HK-2 (cell line): Measurements from ENCODE around the gene VEPH1.
A peak's percentile ranks its signal among the peaks of the same experiment; 100 is the strongest.

Experiments used
- DNase-seq: peaks from one replicate; pipeline ENCODE4 v3.0.0-alpha.2; 2018; ENCODE audit not compliant: unreplicated experiment

The VEPH1 gene

DNA sequence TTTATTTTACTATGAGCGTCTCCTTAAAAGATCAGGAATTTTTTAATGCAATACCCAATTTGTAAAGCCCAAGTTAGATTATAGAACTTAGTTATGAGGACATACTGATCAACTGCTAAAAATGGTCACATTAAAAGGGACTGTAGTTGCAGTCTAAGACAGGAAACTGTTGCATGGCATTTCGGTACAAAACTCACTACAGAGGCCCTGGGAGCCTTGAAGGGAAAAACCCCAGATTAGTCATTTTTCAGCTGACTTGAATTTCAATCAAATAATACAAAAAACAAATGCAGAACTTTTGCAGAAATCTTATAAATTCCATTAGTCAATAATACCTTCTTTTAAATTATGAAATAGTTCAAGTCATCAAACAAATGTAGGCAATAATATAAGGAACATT, 73.5 kb downstream of the VEPH1 start:
- DNase-seq, result no peak

DNA sequence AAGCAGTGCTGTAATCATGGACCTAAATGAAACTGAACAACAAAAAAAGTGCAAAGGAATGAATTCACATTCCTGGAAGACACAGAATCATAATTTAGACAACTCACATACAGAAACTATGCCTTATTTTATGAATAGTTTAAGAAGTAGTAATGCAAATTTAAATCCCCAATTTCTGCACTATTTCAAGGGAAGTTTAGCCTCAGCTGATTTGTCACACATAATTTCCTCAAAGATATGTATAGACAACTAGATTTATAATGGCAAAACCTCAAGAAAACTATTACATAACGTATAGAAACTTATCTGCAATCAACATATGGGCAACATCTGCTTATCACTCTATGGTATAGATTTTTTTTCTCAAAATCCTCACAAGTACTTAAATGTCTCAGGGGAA, 74.4 kb downstream of the VEPH1 start:
- DNase-seq, result no peak

DNA sequence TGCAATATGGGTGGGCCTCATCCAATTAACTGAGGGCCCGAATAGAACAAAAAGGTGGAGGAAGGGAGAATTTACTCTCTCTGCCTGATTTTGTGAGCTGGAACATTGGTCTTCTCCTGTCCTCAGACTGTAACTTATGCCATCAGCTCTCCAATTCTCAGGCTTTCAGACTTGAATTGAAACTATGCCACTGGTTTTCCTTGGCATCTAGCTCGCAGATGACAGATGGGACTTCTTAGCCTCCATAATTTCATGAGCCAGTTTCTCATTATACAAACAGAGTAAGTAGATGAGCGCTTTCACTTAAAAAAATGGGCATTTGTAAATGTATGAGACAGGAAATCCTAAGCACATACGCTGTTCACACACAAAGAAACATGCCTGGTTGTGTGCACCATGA, 75.3 kb downstream of the VEPH1 start:
- no peak for DNase-seq

DNA sequence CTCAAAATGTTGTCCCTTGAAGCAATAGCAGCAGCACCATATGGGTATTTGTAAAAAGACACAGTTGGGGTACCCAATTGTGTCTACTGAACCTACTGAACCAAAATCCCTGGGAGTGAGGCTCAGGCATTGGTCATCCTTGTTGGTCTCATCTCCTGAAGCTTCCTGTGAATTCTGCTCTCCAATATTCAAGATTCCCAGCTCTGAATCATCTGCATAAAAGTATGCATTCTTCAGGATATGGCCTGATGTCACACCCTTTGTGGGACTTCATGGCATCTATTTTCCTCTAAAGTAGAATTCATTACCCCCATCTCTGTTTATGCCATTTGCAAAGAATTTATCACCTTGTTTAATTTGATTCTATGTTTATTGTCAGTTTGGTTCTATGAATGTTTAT, 79.9 kb downstream of the VEPH1 start:
- DNase-seq, result no peak

DNA sequence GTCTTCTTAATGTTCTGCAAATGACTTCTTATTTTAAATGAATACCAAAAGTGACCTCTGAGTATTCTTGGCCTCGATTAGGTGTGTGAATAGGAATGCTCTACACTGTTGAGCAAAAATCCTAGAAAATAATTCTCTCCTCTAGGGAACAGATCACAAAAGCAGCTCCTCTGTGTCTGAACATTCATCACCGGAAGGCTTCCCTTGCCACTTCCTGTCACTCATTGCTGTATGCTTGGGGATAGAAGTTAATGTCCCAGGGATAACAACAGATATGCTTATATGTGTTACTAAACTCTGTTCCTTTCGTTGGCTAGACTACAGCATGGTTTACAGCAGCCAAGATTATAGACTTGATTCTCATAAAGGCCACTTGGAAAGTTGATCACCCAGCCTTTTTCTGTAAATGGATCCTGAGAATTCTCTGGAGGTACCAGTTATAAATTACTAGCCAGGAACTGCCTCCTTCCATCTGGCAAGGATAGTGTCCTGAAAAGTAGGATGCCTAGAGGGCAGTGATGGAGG, 82.5 kb downstream of the VEPH1 start:
- no peak for DNase-seq

DNA sequence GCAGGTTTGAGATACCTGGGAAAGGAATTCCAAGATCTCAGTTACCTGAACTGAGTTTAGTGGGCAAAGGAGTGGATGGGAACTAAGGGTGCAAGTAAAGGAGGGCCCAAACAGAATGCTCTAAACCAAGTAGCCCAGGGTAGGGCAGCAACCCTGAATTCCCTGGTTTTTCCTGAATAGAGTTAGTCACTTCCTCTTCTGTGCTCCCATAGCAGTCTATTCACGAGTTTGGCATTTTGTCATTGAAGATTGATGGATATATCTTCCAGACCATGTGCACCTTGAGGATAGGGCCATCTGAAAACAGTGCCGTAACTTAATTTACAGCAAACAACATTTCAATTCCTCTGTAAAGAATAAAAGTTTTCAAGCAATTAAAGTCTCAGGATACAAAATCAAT, 85.1 kb downstream of the VEPH1 start:
- DNase-seq, result no peak

DNA sequence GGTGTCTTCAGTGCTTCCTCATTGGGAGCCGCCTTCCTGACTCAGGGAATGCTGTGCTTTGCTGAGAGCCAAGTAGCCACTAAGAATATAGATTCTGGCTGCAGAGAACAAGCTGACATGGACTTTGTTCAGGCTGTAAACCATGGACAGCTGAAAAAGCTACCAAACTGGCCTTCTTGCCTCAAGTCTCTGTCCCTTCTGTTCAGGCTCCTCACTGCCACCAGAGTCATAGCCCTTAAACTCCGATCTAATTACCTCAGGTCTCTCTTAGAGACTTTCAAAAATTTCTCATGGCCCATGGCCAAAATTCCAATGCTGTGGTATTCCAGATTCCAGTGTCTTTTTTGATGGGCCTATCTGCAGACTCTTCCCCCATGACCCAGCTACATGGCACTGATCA, 86.0 kb downstream of the VEPH1 start:
- no peak for DNase-seq

DNA sequence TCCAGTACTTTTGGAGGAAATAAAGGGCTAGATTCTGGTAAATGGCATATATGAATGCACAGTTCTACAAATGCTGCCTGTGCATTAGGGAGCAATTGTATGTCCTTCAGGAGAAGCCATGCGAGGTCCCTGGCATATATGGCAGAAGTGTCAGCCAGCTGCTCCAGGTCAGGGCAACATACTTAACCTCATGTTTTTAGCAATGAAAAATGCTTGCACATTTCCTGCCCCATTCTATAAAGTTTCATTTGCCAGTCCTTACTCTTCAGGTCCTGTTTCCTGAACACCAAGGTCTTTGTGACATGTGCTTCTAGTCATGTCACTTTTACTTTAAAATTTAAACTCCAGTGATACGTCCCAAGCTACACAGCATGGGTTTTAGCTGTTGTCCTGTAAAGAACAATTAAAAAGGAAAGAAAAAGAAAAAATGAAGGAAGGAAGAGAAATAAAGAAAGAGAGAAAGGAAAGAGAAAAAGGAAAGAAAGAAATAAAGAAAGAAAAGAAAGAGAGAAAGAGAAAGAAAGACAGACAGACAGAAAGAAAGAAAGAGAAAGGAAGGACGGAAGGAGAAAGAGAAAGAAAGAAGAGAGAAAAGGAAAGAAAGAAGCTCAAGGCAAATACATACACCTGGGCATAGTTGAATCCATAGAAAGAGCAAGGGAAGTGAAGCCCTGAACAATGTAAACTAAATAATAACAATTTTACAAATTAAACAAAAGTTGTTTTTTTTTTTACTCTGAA, 86.7 kb downstream of the VEPH1 start:
- DNase-seq, result no peak

DNA sequence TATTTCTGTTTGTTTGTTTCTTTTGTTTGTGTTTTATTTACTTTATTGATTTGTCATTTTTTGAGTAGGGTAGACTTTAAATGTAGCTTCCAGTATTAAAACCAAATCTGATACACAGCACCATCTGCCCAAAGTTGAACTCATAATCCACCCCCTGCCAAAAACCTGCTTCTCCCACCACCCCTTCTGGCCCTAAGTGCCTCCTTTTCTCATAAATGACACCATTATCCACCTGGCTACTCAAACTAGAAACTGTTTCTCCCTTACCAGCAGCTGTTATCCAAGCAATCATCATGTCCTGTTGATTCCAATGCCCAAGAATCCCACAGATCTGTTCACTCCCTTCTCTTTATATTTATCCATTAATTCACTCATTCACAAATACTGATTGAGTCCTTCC, 88.4 kb downstream of the VEPH1 start:
- no peak for DNase-seq

DNA sequence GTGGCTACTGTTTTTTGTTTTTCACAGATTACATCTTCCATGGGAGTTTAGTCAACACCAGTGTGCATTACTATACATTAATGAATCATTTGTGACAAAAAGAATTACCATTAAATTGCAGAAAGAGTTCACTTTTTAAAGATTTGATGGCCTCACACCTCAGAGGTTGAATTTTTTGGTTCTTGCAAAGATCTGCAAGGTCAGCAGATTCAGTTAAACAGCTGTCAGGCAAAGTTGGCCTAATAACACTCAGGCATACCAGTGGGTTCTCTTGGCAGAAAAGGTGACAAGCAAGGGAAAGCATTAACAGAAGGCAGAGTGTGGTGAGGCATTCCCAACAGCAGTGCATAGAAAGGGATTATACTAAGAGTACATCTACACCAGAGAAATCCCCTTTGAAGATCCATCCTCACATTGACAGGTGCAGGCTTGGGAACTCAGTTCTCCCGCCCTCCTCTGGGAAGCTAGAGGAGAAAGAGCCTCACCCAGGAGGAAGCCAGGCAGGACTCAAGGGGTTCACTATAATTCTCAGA, 90.8 kb downstream of the VEPH1 start:
- DNase-seq, result no peak

DNA sequence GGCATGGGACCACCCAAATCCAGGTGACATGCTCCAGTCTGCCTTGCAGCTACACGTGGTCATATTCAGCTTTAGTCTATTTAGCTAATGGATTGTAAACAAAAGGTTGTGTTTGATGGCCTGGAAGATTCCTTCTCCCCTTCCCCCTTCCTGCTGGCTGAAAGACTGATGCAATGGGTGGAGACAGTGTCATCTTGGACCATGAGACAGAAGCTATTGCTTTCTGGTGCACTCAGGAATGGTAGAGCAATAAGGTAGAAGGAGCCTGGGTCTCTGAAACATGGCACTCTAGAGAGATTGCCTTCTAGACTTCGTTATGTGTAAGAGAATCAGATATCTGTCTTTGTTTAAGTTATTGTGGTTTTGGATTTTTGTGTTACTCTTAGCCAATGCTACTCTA, 92.3 kb downstream of the VEPH1 start:
- no peak for DNase-seq

DNA sequence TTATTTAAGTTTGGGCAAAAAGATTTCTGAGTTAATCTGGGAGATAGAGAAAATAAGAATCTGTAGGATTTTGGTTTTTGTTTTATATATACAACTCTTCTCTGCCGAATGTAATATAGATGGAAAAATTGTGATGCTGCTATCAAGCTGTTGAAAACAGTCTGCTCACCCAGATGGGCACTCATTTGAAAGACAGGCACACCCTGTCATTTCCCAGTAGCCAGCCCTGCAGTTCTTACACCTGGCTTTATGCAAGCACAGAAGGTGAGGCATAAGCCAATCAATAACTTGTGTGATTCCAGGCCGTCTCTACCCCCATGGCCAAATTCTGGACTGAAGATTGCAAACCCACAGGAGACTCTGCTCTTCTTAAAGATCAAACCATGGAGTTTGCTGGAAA, 93.7 kb downstream of the VEPH1 start:
- DNase-seq, result no peak

DNA sequence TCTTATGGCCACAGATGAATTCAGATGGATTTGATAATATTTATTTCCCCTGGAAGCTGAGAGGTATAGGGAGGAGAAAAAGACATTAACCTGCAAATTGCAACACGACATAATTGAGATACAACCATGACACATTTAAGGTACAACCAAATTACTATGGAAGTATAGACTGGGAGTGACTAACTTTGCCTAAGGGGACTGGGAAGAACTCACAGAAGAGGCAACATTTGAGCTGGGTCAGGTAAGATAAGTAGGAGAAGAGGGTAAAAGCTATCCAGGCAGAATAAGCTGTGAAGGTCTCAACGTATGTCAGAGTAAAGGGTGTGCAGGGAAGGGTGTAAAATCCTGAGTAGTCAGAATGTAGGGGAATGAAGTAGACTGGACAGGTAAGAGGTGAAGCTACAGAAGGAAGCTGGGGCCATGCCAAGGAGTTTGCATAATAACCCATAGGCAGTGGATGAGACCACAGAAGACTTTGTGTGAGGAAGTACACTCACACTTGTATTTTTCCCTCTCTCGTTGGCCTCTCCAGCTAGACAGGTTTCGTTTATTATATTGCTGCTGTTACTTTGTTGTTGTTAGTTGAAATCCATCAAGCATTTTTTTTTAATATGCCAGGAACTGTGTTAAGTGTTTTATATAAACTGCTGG, 94.6 kb downstream of the VEPH1 start:
- no peak for DNase-seq

DNA sequence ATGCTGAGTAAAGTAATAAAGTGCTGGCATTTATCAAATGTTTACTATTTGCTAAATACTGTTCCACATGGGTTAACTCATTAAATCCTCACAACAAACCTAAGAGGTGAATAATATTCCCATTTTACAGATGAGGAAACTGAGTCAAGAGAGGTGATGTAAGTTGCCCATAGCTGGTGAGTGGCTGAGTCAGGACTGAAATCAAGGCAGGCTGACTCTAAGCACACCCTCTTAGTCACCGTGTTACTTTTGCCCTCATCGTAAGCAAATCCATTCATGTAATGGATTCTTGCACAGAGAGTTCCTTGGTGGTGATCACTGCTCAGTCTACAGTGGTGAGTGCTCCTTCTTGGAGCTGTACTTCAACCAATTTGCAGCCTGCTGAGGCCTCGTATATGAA, 95.4 kb downstream of the VEPH1 start:
- DNase-seq, result no peak

DNA sequence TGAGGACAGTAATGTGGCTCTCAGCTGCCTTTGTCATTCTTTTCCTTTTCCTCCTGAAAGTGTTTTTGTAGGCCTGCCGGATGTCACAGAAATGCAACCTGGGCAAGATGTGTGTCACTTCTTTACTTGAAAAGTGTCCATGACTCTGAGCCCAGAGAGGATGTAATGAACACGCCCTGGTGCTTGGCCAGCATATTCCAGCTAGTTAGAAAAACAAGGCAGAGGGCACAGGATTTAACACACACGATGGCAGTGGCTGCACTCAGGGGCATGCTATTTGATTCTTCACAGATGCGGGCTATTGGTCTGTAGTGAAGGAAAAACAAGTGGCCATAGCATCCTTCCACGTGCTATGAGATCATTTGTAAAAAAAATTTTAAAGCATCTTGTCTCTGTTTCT, 96.8 kb downstream of the VEPH1 start:
- DNase-seq, result no peak

DNA sequence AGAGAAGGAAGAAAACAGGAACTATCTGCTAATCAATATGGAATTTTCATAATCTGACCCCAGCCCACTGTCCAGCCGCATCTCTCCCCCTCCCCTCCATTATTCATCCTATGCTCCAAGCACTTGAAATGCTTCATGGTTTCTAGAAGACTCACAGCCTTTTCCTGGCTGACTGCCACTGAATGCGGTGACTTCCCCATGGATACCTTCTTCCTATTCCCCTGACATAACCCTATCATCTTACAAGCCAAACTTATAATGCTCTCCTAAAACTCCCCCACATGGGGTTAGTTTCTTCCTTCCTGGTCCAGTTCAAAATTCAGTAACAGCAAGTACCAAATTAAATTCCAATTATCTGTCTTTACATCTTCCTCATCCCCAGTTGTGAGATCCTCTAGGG, 97.8 kb downstream of the VEPH1 start:
- DNase-seq, result peak; percentile 17

DNA sequence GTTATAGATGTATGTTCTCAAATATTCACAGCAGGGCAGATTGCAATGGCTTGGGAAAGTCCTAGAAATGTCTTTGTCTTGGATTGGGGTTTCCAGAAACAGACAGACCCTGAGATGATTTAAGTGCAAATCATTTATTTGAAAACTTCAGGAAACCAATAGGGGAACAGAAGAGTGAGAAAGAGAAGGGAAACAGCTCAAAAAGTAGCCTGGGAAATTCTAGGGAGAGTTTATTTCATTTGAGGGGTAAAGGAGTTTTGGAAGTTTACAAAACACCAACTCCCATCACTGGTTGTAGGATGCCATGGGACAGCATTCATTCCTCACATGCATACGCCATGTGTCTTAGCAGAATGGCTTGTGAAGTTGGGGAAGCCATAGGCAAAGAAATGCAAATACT, 98.8 kb downstream of the VEPH1 start:
- no peak for DNase-seq

DNA sequence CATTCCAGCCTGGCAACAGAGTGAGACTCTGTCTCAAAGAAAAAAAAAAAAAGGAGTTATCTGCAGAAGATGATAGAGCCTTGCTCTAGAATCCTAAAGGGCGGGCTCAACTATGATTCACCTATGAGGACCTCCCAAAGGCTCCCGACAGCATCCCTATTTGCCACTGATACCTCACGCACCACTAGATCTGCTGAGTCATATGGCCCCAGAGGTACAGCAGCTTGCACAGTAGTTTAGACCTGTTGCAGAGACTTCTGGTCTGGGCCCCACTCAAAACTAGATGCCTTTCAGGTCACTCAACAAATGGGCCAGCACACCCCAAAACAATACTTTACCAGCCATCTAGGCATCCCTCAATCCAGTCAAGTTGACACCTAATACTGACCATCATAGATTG, 104.6 kb downstream of the VEPH1 start:
- DNase-seq, result peak; percentile 11

DNA sequence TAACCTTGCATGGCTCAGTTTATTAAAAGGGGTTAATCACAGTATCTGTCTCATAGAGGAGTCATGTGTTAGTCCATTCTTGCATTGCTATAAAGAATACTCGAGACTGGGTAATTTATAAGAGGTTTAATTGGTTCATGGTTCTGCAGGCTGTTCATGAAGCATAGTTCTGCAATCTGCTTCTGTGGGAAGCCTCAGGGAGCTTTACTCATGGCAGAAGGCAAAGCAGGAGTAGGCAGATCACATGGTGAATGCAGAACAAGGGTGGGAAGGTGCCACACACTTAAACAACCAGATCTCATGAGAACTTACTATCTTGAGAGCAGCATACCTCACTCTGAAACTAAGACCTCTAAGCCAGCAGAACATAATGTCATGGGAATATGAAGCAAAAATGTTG, 108.8 kb downstream of the VEPH1 start:
- no peak for DNase-seq

DNA sequence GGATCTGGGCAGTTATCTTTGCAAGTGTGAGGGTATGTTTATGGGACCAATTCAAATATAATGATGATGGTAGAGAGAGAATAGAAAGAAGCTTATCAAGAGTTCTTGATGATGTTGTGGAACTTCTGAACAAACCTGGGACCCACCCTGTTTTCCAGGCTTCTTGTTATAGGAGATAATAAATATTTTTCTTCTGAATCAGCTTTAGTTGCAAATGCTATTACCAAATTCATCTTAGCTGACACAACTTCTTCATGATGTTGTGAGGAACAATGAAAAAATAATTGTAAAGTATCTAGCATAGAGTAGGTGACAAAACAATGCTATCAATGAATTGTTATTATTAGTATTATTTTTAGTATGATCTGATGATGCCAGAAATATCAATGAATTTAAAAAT, 110.1 kb downstream of the VEPH1 start:
- no peak for DNase-seq

DNA sequence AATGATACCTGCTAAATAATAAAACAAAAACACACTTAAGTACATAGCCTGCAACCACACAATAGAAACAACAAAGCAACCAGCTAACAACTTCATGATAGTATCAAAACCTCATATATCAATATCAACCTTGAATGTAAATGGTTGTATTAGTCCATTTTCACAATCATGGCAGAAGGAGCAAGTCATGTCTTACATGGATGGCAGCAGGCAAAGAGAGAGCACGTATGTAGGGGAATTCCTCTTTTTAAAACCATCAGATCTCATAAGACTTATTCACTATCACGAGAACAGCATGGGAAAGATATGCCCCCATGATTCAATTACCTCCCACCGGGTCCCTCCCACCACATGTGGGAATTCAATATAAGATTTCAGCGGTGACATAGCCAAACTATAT, 111.1 kb downstream of the VEPH1 start:
- no peak for DNase-seq

DNA sequence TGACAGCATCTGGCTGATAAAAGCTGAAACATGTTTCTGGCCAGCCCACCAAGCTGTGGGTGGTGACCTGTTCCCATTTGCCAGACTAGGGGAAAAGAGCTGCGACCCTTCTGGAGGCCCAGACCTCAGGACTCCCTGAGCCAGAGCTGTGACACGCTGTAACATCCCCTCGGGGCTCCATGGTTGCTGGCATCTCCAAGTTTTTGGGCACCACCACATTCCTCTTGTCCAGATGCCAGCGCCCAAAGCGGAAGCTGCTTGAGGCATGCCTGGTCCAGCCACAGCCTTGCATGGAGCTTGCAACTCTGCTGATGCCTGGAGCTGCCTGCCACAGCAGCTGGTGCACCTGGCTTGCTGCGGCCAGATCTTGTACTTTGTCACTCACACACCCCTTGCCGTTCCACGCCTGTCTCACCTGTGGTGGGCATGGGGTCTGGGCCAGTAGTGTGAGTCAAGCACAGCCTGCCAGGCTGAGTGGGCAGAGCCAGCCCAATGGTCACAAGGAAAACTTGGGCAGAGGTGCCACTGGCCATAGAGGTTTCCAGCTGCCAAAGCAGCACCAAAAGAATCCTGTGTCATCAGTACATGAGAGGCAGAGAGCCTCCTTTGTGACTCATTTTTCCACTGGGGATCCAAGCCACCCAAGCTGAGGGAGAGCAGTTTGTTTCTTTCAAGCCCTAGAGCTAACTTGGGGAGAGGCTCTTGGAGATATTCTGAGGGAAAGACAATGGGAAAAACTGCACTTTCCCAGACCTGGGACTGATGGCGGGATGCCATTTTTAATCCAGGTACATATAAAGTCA, 112.3 kb downstream of the VEPH1 start:
- DNase-seq, result no peak

DNA sequence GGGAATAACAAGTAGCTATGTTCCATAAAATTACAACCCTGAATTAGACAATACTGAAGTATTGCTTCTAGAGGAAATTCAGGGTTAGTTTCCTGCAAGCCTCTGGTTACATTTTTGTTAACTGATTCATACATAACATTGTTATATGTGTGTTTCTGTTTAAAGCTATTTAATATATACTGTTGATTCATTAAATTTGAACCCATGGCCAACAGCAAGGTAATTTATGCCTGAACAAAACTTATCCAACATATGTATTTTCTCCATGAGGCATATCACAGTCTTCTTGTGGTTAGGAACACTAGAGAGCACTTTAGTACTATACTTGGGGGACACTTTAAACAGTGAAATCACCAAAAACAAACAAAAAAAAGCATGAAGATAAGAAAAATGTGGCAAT, 114.2 kb downstream of the VEPH1 start:
- no peak for DNase-seq
